HL-60 (cell line): ENCODE results near the gene ZMYND8.

Experiments
- CTCF ChIP-seq: IDR thresholded peaks from one replicate; pipeline ENCODE4 v1.5.1; 2011; ENCODE audit warnings: low read length, control low read depth, inconsistent platforms; ENCODE audit not compliant: insufficient read depth
- POLR2AphosphoS5 ChIP-seq: IDR thresholded peaks from 2 replicates; pipeline ENCODE4 v1.6.1; 2012; ENCODE audit warnings: low read depth
- SPI1 ChIP-seq: IDR thresholded peaks from 2 replicates; pipeline ENCODE4 v1.6.1; 2012; ENCODE audit warnings: low read depth, mild to moderate bottlenecking, borderline replicate concordance

GRCh38 chr20:47179267-47179666 is 177.2 kb downstream of the ZMYND8 start:
- TF ChIP-seq CTCF = no peak
- no peak for TF ChIP-seq POLR2AphosphoS5
- TF ChIP-seq SPI1 = no peak
